OCI-LY3 (cell line): ENCODE results near the gene PDGFA.

Experiments
- H2AFZ ChIP-seq: fragments of 200-600, 300-600 bp; shearing (Covaris generic); 2 replicates; pipeline ENCODE4 v1.6.0; 2014; ENCODE audit warnings: antibody characterized with exemption, low read depth, low read length
- H3K27ac ChIP-seq: fragments of 200-600, 300-600 bp; sonication (generic); 2 replicates; pipeline ENCODE4 v1.5.1; 2014; ENCODE audit warnings: mild to moderate bottlenecking, low read length, moderate library complexity, mixed read lengths
- H3K27me3 ChIP-seq: fragments of 200-600, 300-600 bp; sonication (generic); 2 replicates; pipeline ENCODE4 v1.6.1; 2014; ENCODE audit warnings: low read depth, low read length, mixed read lengths
- H3K36me3 ChIP-seq: fragments of 200-600, 300-600 bp; sonication (generic); replicated peaks from 2 replicates; pipeline ENCODE3; 2014; ENCODE audit warnings: low read depth, low read length, mixed read lengths
- H3K4me1 ChIP-seq: fragments of 300-600, 200-600 bp; sonication (generic); 2 replicates; pipeline ENCODE4 v1.6.1; 2014; ENCODE audit warnings: low read length, mixed read lengths
- H3K4me2 ChIP-seq: fragments of 200-600, 300-600 bp; sonication (generic); 2 replicates; pipeline ENCODE4 v1.6.1; 2014; ENCODE audit warnings: low read length, mixed read lengths
- H3K4me3 ChIP-seq: fragments of 300-600, 200-600 bp; sonication (generic); 2 replicates; pipeline ENCODE4 v1.5.1; 2014; ENCODE audit warnings: antibody characterized with exemption, mild to moderate bottlenecking, low read length, moderate library complexity
- H3K79me2 ChIP-seq: fragments of 300-600, 200-600 bp; shearing (Covaris generic); 2 replicates; pipeline ENCODE4 v1.6.1; 2014; ENCODE audit warnings: mild to moderate bottlenecking, low read length, mixed read lengths
- H3K9ac ChIP-seq: fragments of 300-600, 200-600 bp; shearing (Covaris generic); 2 replicates; pipeline ENCODE4 v1.6.0; 2014; ENCODE audit warnings: mild to moderate bottlenecking, low read length, moderate library complexity
- H3K9me3 ChIP-seq: fragments of 200-600, 300-600 bp; shearing (Covaris generic); 2 replicates; pipeline ENCODE4 v1.6.1; 2014; ENCODE audit warnings: low read length, mixed read lengths; ENCODE audit not compliant: insufficient read depth
- H4K20me1 ChIP-seq: fragments of 200-600, 300-600 bp; sonication (generic); 2 replicates; pipeline ENCODE4 v1.6.1; 2016; ENCODE audit warnings: low read length, mixed read lengths; ENCODE audit not compliant: insufficient read depth
- CTCF ChIP-seq: fragments of 200-600, 300-600 bp; sonication (generic); IDR thresholded peaks from 2 replicates; pipeline ENCODE4 v1.5.1; 2014; ENCODE audit warnings: antibody characterized with exemption, low read length, low read depth
- EZH2phosphoT487 ChIP-seq: fragments of 200-600 bp; shearing (Covaris generic); IDR thresholded peaks from 2 replicates; pipeline ENCODE4 v1.6.1; 2018; ENCODE audit warnings: antibody characterized with exemption, mixed run types, low read depth

PDGFA gene

GRCh38 chr7:451255-452225 is 68.1 kb downstream of the PDGFA start:
- Histone ChIP-seq H2AFZ (peak overlapping the region; percentile 46; the same call in 1 of the 2 replicates), H3K4me2 (peak overlapping the region; percentile 37), H3K79me2 (no peaks in the 10 kb centered on the region), H3K4me3 (peak overlapping the region; percentile 24; the same call in 1 of the 2 replicates), H3K36me3 (no peaks in the 10 kb centered on the region), H3K9ac (no peak overlapping the region), H4K20me1 (no peaks in the 10 kb centered on the region), H3K27me3 (no peaks in the 10 kb centered on the region), H3K9me3 (no peaks in the 10 kb centered on the region), H3K27ac (no peak overlapping the region), H3K4me1 (peaks cover 10% of the 10 kb centered on the region; the same call in 1 of the 2 replicates)
- TF ChIP-seq EZH2phosphoT487, result no peak
- no peak for TF ChIP-seq CTCF

DNA sequence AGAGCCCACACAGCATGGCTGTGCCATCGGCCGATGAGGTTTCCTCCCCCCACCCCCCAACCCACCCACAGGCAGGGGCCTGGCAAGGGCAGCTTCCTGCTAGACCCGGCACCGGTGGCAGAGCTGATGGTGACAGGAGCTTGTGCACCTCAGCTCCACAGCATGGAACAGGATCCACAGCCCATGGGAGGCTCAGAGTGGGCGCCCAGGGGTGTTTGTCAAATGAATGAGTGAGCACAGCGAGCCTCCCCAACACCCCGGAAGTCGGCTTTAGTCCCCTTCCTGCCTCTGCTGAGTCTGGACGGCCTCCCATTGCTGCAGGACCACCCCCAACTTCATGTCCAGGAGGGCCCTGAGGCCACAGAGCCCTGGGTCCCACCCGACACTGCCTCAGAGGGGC is 68.9 kb downstream of the PDGFA start:
- Histone ChIP-seq H3K4me2 (peak overlapping the region; percentile 37), H4K20me1 (no peaks in the 10 kb centered on the region), H3K9ac (0 out of 2 replicates have a peak overlapping the region, but pooled peaks have one; percentile 6), H3K9me3 (no peaks in the 10 kb centered on the region), H3K36me3 (no peaks in the 10 kb centered on the region), H3K4me3 (peak overlapping the region; percentile 24; the same call in 1 of the 2 replicates), H2AFZ (peak overlapping the region; percentile 46; the same call in 1 of the 2 replicates), H3K4me1 (peaks cover 10% of the 10 kb centered on the region; the same call in 1 of the 2 replicates), H3K27ac (no peak overlapping the region), H3K79me2 (no peaks in the 10 kb centered on the region), H3K27me3 (no peaks in the 10 kb centered on the region)
- TF ChIP-seq CTCF (no peak), EZH2phosphoT487 (no peak)

DNA sequence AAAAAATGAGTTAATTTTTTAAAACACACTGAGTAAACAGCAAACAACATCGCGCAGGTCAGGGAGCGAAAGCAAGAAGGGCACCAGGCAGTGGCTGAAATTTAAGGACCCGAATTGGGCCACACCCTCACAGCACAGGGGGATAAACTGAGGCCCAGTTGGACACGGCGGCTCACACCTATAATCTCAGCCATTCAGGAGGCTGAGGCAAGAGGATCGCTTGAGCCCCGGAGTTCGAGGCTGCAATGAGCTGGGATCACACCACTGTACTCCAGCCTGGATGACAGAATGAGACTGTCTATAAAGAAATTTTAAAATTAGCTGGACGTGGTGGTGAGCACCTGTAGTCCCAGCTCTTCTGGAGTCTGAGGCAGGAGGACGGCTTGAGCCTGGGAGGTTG is 69.6 kb downstream of the PDGFA start:
- Histone ChIP-seq H3K36me3 (no peaks in the 10 kb centered on the region), H3K4me1 (peaks cover 10% of the 10 kb centered on the region; the same call in 1 of the 2 replicates), H3K9me3 (no peaks in the 10 kb centered on the region), H3K27ac (no peak overlapping the region), H2AFZ (no peak overlapping the region), H3K4me2 (no peak overlapping the region), H4K20me1 (no peaks in the 10 kb centered on the region), H3K27me3 (no peaks in the 10 kb centered on the region), H3K9ac (no peak overlapping the region), H3K79me2 (no peaks in the 10 kb centered on the region), H3K4me3 (no peak overlapping the region)
- TF ChIP-seq EZH2phosphoT487 (no peak), CTCF (no peak)

DNA sequence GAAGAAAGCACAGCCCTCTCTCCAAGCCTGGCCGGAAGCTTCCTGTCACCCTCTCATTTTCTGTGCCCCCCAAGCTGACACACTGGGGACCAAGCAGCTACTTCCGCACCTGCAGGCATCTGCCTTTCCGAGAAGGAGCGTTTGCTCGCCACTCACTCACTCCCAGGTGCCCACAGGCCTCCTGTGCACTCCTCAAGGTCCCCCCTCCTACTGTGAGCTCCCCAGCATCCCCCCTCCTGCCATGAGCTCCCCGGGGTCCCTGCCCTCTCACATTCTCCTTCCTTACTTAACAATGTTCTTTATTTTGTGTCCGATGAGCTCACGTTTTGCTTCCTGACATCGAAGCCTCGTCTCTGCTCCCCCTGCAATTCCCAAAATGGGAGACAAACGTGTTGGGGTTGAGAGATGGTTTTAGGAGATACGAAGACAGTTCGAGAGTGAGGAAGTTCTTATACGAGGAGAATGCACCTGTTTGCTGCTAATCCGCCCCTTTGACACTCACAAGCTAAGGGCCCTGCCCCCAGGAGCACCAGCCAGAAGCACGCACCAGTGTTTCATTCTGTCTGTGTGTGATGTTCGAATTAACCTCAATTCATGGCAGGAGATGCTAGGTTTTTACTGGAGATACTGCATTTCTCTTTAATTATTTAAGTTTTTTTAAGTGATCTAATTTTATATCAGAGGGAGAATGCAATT is 70.2 kb downstream of the PDGFA start:
- H3K79me2 ChIP-seq, result no peaks in the 10 kb centered on the region
- peak overlapping the region; percentile 32; the same call in 1 of the 2 replicates for H3K4me2 ChIP-seq
- peaks cover 10% of the 10 kb centered on the region; the same call in 1 of the 2 replicates for H3K4me1 ChIP-seq
- H3K9ac ChIP-seq, result no peak overlapping the region
- 0 out of 2 replicates have a peak overlapping the region, but pooled peaks have one; percentile 39 for H2AFZ ChIP-seq
- H3K4me3 ChIP-seq, result no peak overlapping the region
- TF ChIP-seq EZH2phosphoT487 (no peak), CTCF (no peak)
- H3K36me3 ChIP-seq, result no peaks in the 10 kb centered on the region
- H4K20me1 ChIP-seq, result no peaks in the 10 kb centered on the region
- H3K9me3 ChIP-seq, result no peaks in the 10 kb centered on the region
- no peaks in the 10 kb centered on the region for H3K27me3 ChIP-seq
- no peak overlapping the region for H3K27ac ChIP-seq
